ENCODE results near the gene ZNF189. TPM values are rescaled to one million over a fixed set of nuclear protein-coding genes. Genes with fewer than 3 reads are reported as not detected.

Gene ZNF189
- polyA plus RNA-seq, 1 donor (not counting 4 experiments of a cell fraction or from before 2014, with no cell fraction given) = 8.7 TPM

DNA sequence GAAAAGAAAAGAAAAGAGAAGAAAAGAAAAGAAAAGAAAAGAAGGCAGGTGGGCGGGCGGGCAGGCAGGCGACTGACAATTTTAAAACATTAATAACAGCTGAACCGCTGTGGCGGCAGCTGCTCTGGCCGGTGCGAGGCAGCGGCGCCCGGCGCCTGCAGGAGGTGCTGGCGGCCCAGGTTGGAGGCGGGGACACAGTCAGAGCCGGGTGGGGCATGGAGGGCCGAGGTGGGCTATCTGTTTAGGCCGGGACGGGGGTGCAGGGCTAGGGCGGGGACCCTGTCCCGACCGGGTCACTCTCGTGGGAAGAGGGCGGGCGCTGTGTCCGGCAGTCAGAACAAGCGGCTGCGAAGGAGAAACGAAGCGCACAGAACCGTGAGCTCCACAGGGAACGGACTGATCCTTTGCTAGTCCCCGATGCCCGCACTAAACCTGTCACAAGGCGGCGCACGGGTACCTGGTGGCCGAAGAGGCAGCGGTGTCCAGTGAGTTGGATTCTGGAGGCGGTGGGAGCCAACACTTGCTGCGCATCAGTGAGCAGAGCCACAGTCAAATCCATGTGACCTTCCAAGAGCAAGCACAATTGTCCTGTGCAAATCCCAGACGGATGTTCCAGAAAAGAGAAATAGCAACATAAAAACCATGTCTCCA is 50.5 kb downstream of the ZNF189 start:
- Histone ChIP-seq H3K9me1 (ENCODE audit: control insufficient read depth, extremely low read depth, insufficient read depth, low read length) (no peaks in the 10 kb centered on the region), H3K4me3 (ENCODE audit: control insufficient read depth in 2 of 3, extremely low read depth in 1 of 3, insufficient read depth in 2 of 3, low read depth in 1 of 3, low read length in 3 of 3) (peak overlapping the region; percentile 59 to 79 (median 61)), H4K20me1 (ENCODE audit: control insufficient read depth, extremely low read depth, insufficient read depth, low read length) (no peaks in the 10 kb centered on the region), H2AFZ (ENCODE audit: control insufficient read depth, low read length) (peak overlapping the region; percentile 93), H3K36me3 (ENCODE audit: control insufficient read depth in 2 of 2, extremely low read depth in 1 of 2, insufficient read depth in 2 of 2, low read length in 2 of 2) (no peaks in the 10 kb centered on the region), H3K9me3 (ENCODE audit: control insufficient read depth, low read depth, low read length) (no peaks in the 10 kb centered on the region), H3K9ac (ENCODE audit: control insufficient read depth, extremely low read depth, insufficient read depth, low read length) (peak overlapping the region; percentile 28), H3K4me2 (ENCODE audit: control insufficient read depth, extremely low read depth, insufficient read depth, low read depth, low read length) (peak overlapping the region; percentile 87), H3K79me2 (ENCODE audit: control insufficient read depth, insufficient read depth, low read length) (no peaks in the 10 kb centered on the region), H3K27ac (ENCODE audit: control insufficient read depth, insufficient read depth, low read length) (no peak overlapping the region), H3K4me1 (ENCODE audit: control insufficient read depth, extremely low read depth, insufficient read depth, low read length) (peaks cover 3% of the 10 kb centered on the region), H3K27me3 (ENCODE audit: control insufficient read depth, extremely low read depth, insufficient read depth, low read length) (no peaks in the 10 kb centered on the region)
- FAIRE-seq (no peak), DNase-seq (ENCODE audit: low read depth, low spot score) (no peak)
- TF ChIP-seq, protein P1, sequence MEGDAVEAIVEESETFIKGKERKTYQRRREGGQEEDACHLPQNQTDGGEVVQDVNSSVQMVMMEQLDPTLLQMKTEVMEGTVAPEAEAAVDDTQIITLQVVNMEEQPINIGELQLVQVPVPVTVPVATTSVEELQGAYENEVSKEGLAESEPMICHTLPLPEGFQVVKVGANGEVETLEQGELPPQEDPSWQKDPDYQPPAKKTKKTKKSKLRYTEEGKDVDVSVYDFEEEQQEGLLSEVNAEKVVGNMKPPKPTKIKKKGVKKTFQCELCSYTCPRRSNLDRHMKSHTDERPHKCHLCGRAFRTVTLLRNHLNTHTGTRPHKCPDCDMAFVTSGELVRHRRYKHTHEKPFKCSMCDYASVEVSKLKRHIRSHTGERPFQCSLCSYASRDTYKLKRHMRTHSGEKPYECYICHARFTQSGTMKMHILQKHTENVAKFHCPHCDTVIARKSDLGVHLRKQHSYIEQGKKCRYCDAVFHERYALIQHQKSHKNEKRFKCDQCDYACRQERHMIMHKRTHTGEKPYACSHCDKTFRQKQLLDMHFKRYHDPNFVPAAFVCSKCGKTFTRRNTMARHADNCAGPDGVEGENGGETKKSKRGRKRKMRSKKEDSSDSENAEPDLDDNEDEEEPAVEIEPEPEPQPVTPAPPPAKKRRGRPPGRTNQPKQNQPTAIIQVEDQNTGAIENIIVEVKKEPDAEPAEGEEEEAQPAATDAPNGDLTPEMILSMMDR (optimal IDR thresholded peaks at IDR 0.05 in 1 of 3, IDR thresholded peaks at IDR 0.05 in 1 of 3, conservative IDR thresholded peaks at IDR 0.05 in 1 of 3; ENCODE audit: extremely low read depth in 1 of 3, insufficient read depth in 2 of 3, low read length in 3 of 3) = peak in 2 of 3 experiments; percentile 77 to 81
- TF ChIP-seq EZH2 (IDR thresholded peaks at IDR 0.05; ENCODE audit: low read length) = no peak
- dilution Hi-C loops (cut with MboI; ENCODE audit: extremely low pct_ligation_motif_present, low sequenced_read_pairs) = no loop called here

DNA sequence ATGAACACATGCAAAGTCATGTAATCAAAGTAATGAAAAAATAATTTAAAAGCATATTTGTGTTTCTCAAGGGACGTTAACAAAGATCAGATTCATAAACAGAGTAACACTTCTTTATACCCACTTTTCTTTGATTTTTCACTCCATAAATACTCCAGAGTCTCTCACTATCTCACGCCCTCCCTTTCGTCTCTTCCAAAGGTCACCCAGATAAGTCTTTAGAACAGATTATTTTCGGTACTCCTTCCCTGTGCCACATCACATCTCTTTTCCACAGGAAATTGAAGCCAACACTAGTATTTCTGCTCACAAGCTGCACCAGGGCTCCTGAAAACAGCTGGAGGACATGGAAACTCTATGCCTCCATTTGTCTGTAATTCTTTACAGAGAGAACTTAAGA is 52.3 kb downstream of the ZNF189 start:
- Histone ChIP-seq H3K9ac (ENCODE audit: control insufficient read depth, extremely low read depth, insufficient read depth, low read length) (no peak overlapping the region), H4K20me1 (ENCODE audit: control insufficient read depth, extremely low read depth, insufficient read depth, low read length) (no peaks in the 10 kb centered on the region), H3K79me2 (ENCODE audit: control insufficient read depth, insufficient read depth, low read length) (no peaks in the 10 kb centered on the region), H3K9me3 (ENCODE audit: control insufficient read depth, low read depth, low read length) (no peaks in the 10 kb centered on the region), H3K36me3 (ENCODE audit: control insufficient read depth in 2 of 2, extremely low read depth in 1 of 2, insufficient read depth in 2 of 2, low read length in 2 of 2) (no peaks in the 10 kb centered on the region), H3K27me3 (ENCODE audit: control insufficient read depth, extremely low read depth, insufficient read depth, low read length) (no peaks in the 10 kb centered on the region), H3K9me1 (ENCODE audit: control insufficient read depth, extremely low read depth, insufficient read depth, low read length) (no peaks in the 10 kb centered on the region), H3K27ac (ENCODE audit: control insufficient read depth, insufficient read depth, low read length) (no peak overlapping the region), H3K4me1 (ENCODE audit: control insufficient read depth, extremely low read depth, insufficient read depth, low read length) (peaks cover 3% of the 10 kb centered on the region), H3K4me3 (ENCODE audit: control insufficient read depth in 2 of 3, extremely low read depth in 1 of 3, insufficient read depth in 2 of 3, low read depth in 1 of 3, low read length in 3 of 3) (no peak overlapping the region), H3K4me2 (ENCODE audit: control insufficient read depth, extremely low read depth, insufficient read depth, low read depth, low read length) (no peak overlapping the region), H2AFZ (ENCODE audit: control insufficient read depth, low read length) (no peak overlapping the region)
- DNase-seq (ENCODE audit: low read depth, low spot score) (no peak), FAIRE-seq (no peak)
- TF ChIP-seq, protein P1 (optimal IDR thresholded peaks at IDR 0.05 in 1 of 3, IDR thresholded peaks at IDR 0.05 in 1 of 3, conservative IDR thresholded peaks at IDR 0.05 in 1 of 3; ENCODE audit: extremely low read depth in 1 of 3, insufficient read depth in 2 of 3, low read length in 3 of 3) = no peak
- TF ChIP-seq EZH2 (IDR thresholded peaks at IDR 0.05; ENCODE audit: low read length) = no peak
- dilution Hi-C loops (cut with MboI; ENCODE audit: extremely low pct_ligation_motif_present, low sequenced_read_pairs) = no loop called here
